ENCODE data around the gene CLDN16. TPM values are rescaled to one million over a fixed set of nuclear protein-coding genes. Genes with fewer than 3 reads are reported as not detected.

CLDN16 gene
- total RNA-seq, 1 experiment from 2014 or later, result not detected

GRCh38 chr3:190371152-190371551 lies 16.8 kb upstream of the CLDN16 start:
- Histone ChIP-seq H3K36me3 (ENCODE audit: control insufficient read depth in 1 of 2, insufficient read depth in 2 of 2, low read length in 2 of 2) (no peaks in the 10 kb centered on the region), H3K9ac (ENCODE audit: low read length) (no peak overlapping the region), H3K27me3 (ENCODE audit: insufficient read depth, low read length) (no peaks in the 10 kb centered on the region), H3K4me3 (replicated peaks in 1 of 2; ENCODE audit: low read depth in 1 of 2, low read length in 2 of 2) (no peak overlapping the region), H3K79me2 (ENCODE audit: insufficient read depth, low read length) (no peaks in the 10 kb centered on the region), H2AFZ (ENCODE audit: low read depth, low read length, poor library complexity, severe bottlenecking) (no peak overlapping the region), H3K9me3 (ENCODE audit: control insufficient read depth in 1 of 2, insufficient read depth in 1 of 2, low read depth in 1 of 2, low read length in 2 of 2) (no peaks in the 10 kb centered on the region), H3K27ac (ENCODE audit: low read depth, low read length) (no peak overlapping the region), H3K4me2 (ENCODE audit: low read length) (no peak overlapping the region), H3K4me1 (ENCODE audit: control insufficient read depth in 1 of 2, insufficient read depth in 2 of 2, low read length in 2 of 2) (no peaks in the 10 kb centered on the region), H4K20me1 (ENCODE audit: insufficient read depth) (no peaks in the 10 kb centered on the region), H3K9me2 (ENCODE audit: insufficient read depth) (no peaks in the 10 kb centered on the region)
- ATAC-seq, result no peak
- POLR2A ChIA-PET, result no interaction called here
- no peak for TF ChIP-seq SRF (IDR thresholded peaks at IDR 0.05; ENCODE audit: low read depth)
- TF ChIP-seq EGR1 (IDR thresholded peaks at IDR 0.05; ENCODE audit: low read depth), result no peak
- TF ChIP-seq ELF1 (IDR thresholded peaks at IDR 0.05; ENCODE audit: borderline replicate concordance, low read depth), result no peak
- no peak for TF ChIP-seq SP1 (IDR thresholded peaks at IDR 0.05; ENCODE audit: low read depth)
- TF ChIP-seq SIN3A (IDR thresholded peaks at IDR 0.05; ENCODE audit: low read depth), result no peak
- TF ChIP-seq, protein P1, sequence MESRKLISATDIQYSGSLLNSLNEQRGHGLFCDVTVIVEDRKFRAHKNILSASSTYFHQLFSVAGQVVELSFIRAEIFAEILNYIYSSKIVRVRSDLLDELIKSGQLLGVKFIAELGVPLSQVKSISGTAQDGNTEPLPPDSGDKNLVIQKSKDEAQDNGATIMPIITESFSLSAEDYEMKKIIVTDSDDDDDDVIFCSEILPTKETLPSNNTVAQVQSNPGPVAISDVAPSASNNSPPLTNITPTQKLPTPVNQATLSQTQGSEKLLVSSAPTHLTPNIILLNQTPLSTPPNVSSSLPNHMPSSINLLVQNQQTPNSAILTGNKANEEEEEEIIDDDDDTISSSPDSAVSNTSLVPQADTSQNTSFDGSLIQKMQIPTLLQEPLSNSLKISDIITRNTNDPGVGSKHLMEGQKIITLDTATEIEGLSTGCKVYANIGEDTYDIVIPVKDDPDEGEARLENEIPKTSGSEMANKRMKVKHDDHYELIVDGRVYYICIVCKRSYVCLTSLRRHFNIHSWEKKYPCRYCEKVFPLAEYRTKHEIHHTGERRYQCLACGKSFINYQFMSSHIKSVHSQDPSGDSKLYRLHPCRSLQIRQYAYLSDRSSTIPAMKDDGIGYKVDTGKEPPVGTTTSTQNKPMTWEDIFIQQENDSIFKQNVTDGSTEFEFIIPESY (IDR thresholded peaks at IDR 0.05; ENCODE audit: extremely low read depth, insufficient replicate concordance, low read length), result no peak
- TF ChIP-seq EZH2 (IDR thresholded peaks at IDR 0.05), result no peak
- TF ChIP-seq, protein P2, sequence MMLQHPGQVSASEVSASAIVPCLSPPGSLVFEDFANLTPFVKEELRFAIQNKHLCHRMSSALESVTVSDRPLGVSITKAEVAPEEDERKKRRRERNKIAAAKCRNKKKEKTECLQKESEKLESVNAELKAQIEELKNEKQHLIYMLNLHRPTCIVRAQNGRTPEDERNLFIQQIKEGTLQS (IDR thresholded peaks at IDR 0.05), result no peak
- no peak for TF ChIP-seq CBX3 (IDR thresholded peaks at IDR 0.05; ENCODE audit: low read depth)
- no peak for TF ChIP-seq YY1 (IDR thresholded peaks at IDR 0.05; ENCODE audit: extremely low read depth, insufficient replicate concordance, low read depth, low read length)
- intact Hi-C loops (cut with micrococcal nuclease), result no loop called here
- RAD21 ChIA-PET (ENCODE audit: low non-redundant PET in 1 of 2, low total read pairs in 2 of 2, uncharacterized antibody in 2 of 2, unreplicated experiment in 2 of 2), result no interaction called here
- no TSS peak for BruUV-seq (replicated peaks)
- CTCF ChIA-PET, result no interaction called here
- DNase-seq (ENCODE audit: low read depth, low spot score), result no peak

Data from HCT116 (cell line).